HG02870 (cell line): Measurements from ENCODE around the gene GRID1.

Experiments
- ATAC-seq: cut with Tn5 transposase; IDR thresholded peaks from one replicate; pipeline ENCODE4 v1.9.1; 2021; ENCODE audit warnings: mild to moderate bottlenecking, moderate library complexity; ENCODE audit not compliant: unreplicated experiment

The GRID1 gene

GRCh38 chr10:86073199-86073977, 293.2 kb downstream of the GRID1 start:
- ATAC-seq: no peak

- ATAC-seq: no peak
Measured at GRCh38 chr10:86072413-86072812, 294.2 kb downstream of the GRID1 start.

GRCh38 chr10:86071758-86072157, 294.8 kb downstream of the GRID1 start:
- peak; percentile 48 for ATAC-seq

GRCh38 chr10:86071145-86071544, 295.4 kb downstream of the GRID1 start:
- no peak for ATAC-seq

- ATAC-seq: no peak
Measured at GRCh38 chr10:86070278-86070677, 296.3 kb downstream of the GRID1 start.

- ATAC-seq: no peak
Measured at GRCh38 chr10:86068231-86069054, 298.2 kb downstream of the GRID1 start.

- ATAC-seq: no peak
Measured at GRCh38 chr10:86067436-86068050, 299.1 kb downstream of the GRID1 start.

- no peak for ATAC-seq
Measured at GRCh38 chr10:86066696-86067095, 299.9 kb downstream of the GRID1 start.

GRCh38 chr10:86065711-86066251, 300.8 kb downstream of the GRID1 start:
- ATAC-seq: no peak

- ATAC-seq: no peak
Measured at GRCh38 chr10:86064931-86065662, 301.5 kb downstream of the GRID1 start.

- no peak for ATAC-seq
Measured at GRCh38 chr10:86064219-86064618, 302.4 kb downstream of the GRID1 start.

- no peak for ATAC-seq
Measured at GRCh38 chr10:86063341-86063740, 303.3 kb downstream of the GRID1 start.

- no peak for ATAC-seq
Measured at GRCh38 chr10:86062647-86063145, 303.9 kb downstream of the GRID1 start.

- ATAC-seq: no peak
Measured at GRCh38 chr10:86062198-86062550, 304.4 kb downstream of the GRID1 start.

GRCh38 chr10:86061278-86062197, 305.1 kb downstream of the GRID1 start:
- no peak for ATAC-seq

GRCh38 chr10:86060386-86061277, 306.0 kb downstream of the GRID1 start:
- no peak for ATAC-seq

GRCh38 chr10:86059892-86060291, 306.7 kb downstream of the GRID1 start:
- ATAC-seq: no peak

GRCh38 chr10:86058964-86059363, 307.6 kb downstream of the GRID1 start:
- ATAC-seq: no peak

GRCh38 chr10:86057708-86058107, 308.9 kb downstream of the GRID1 start:
- no peak for ATAC-seq
